OCI-LY3 (cell line): ENCODE results near the gene HOPX.

Experiments used
- EZH2phosphoT487 ChIP-seq: fragments of 200-600 bp; shearing (Covaris generic); IDR thresholded peaks from 2 replicates; pipeline ENCODE4 v1.6.1; 2018; ENCODE audit warnings: antibody characterized with exemption, mixed run types, low read depth
- TF ChIP-seq, protein P1 (sequence below): fragments of 200-600, 300-600 bp; sonication (generic); IDR thresholded peaks from 2 replicates; pipeline ENCODE4 v1.5.1; 2014; ENCODE audit warnings: antibody characterized with exemption, low read length, low read depth

GRCh38 chr4:56607926-56608325 lies 73.2 kb downstream of the HOPX start:
- TF ChIP-seq EZH2phosphoT487, result no peak
- TF ChIP-seq, protein P1, sequence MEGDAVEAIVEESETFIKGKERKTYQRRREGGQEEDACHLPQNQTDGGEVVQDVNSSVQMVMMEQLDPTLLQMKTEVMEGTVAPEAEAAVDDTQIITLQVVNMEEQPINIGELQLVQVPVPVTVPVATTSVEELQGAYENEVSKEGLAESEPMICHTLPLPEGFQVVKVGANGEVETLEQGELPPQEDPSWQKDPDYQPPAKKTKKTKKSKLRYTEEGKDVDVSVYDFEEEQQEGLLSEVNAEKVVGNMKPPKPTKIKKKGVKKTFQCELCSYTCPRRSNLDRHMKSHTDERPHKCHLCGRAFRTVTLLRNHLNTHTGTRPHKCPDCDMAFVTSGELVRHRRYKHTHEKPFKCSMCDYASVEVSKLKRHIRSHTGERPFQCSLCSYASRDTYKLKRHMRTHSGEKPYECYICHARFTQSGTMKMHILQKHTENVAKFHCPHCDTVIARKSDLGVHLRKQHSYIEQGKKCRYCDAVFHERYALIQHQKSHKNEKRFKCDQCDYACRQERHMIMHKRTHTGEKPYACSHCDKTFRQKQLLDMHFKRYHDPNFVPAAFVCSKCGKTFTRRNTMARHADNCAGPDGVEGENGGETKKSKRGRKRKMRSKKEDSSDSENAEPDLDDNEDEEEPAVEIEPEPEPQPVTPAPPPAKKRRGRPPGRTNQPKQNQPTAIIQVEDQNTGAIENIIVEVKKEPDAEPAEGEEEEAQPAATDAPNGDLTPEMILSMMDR, result no peak
